ENCODE measurements around the gene MYO5A.

- TF ChIP-seq POLR2A (IDR thresholded peaks at IDR 0.05; ENCODE audit: low read length) (no peak), CTCF (IDR thresholded peaks at IDR 0.05) (no peak), TP53 (CRISPR knock-in tag; IDR thresholded peaks at IDR 0.05) (no peak), RFX5 (IDR thresholded peaks at IDR 0.05) (no peak), JUN (IDR thresholded peaks at IDR 0.05) (no peak), NR3C1 (IDR thresholded peaks at IDR 0.05) (no peak), CHD2 (IDR thresholded peaks at IDR 0.05; ENCODE audit: low read length, partially characterized antibody) (no peak), EP300 (IDR thresholded peaks at IDR 0.05) (no peak), NFE2L2 (conservative IDR thresholded peaks at IDR 0.05; ENCODE audit: low read length) (no peak), CBX8 (IDR thresholded peaks at IDR 0.05) (no peak), CBX2 (IDR thresholded peaks at IDR 0.05; ENCODE audit: borderline replicate concordance, low read depth) (no peak), NPAS2 (CRISPR knock-in tag; IDR thresholded peaks at IDR 0.05; ENCODE audit: borderline replicate concordance) (no peak), JUNB (IDR thresholded peaks at IDR 0.05) (no peak), MAX (IDR thresholded peaks at IDR 0.05) (no peak)
These were observed 189.8 kb downstream of the MYO5A start for GRCh38 chr15:52338891-52339290.
